IPS-15b (cell line): Measurements from ENCODE around the gene SGCE.

ENCODE experiments used
- H3K27me3 ChIP-seq: one replicate; pipeline ENCODE4 v1.6.1; 2013; ENCODE audit warnings: low read length; ENCODE audit not compliant: control insufficient read depth, insufficient read depth
- H3K36me3 ChIP-seq: one replicate; pipeline ENCODE4 v1.6.1; 2013; ENCODE audit warnings: low read length; ENCODE audit not compliant: control insufficient read depth, insufficient read depth
- H3K4me1 ChIP-seq: one replicate; pipeline ENCODE4 v1.6.1; 2013; ENCODE audit warnings: mild to moderate bottlenecking, low read length; ENCODE audit not compliant: control insufficient read depth, insufficient read depth
- H3K4me3 ChIP-seq: one replicate; pipeline ENCODE4 v1.5.1; 2013; ENCODE audit warnings: low read depth, low read length
- H3K9ac ChIP-seq: one replicate; pipeline ENCODE4 v1.6.1; 2013; ENCODE audit warnings: low read depth, mild to moderate bottlenecking, low read length
- H3K9me3 ChIP-seq: one replicate; pipeline ENCODE4 v1.6.1; 2013; ENCODE audit warnings: mild to moderate bottlenecking, low read length; ENCODE audit not compliant: control insufficient read depth, insufficient read depth

SGCE gene

DNA sequence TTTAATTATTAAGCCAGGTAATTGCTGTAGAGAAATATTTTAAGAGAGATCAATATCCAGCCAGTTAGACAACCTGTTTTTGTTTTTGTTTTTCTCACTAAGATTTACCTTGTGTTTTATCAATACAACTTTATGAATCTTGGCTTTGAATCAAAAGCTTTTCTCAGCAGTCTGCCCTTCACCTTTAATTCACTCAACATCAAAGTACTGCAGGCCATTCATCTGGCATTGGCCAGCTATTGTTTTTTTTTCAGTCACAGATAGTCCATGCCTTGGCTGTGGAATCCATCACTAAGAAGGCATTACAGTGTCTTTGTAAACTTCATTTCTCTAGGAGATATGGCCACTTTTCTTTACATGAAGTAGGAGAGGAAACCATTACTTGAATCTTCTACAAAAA, 20.2 kb downstream of the SGCE start:
- H3K36me3 ChIP-seq: no peaks in the 10 kb centered on the region
- no peak overlapping the region for H3K9ac ChIP-seq
- H3K4me3 ChIP-seq: no peak overlapping the region
- peaks cover 8% of the 10 kb centered on the region for H3K4me1 ChIP-seq
- no peaks in the 10 kb centered on the region for H3K9me3 ChIP-seq
- no peaks in the 10 kb centered on the region for H3K27me3 ChIP-seq

GRCh38 chr7:94634502-94634901, 21.4 kb downstream of the SGCE start:
- H3K4me1 ChIP-seq: peaks cover 8% of the 10 kb centered on the region
- H3K36me3 ChIP-seq: no peaks in the 10 kb centered on the region

GRCh38 chr7:94633687-94634086, 22.2 kb downstream of the SGCE start:
- H3K4me3 ChIP-seq: no peak overlapping the region
- peaks cover 8% of the 10 kb centered on the region for H3K4me1 ChIP-seq
- H3K9me3 ChIP-seq: no peaks in the 10 kb centered on the region
- H3K9ac ChIP-seq: no peak overlapping the region
- no peaks in the 10 kb centered on the region for H3K36me3 ChIP-seq
- H3K27me3 ChIP-seq: no peaks in the 10 kb centered on the region

More at GRCh38 chr7:94634502-94634901, 21.4 kb downstream of the SGCE start:
- Histone ChIP-seq H3K4me3 (no peak overlapping the region), H3K9me3 (no peaks in the 10 kb centered on the region), H3K9ac (no peak overlapping the region), H3K27me3 (no peaks in the 10 kb centered on the region)

DNA sequence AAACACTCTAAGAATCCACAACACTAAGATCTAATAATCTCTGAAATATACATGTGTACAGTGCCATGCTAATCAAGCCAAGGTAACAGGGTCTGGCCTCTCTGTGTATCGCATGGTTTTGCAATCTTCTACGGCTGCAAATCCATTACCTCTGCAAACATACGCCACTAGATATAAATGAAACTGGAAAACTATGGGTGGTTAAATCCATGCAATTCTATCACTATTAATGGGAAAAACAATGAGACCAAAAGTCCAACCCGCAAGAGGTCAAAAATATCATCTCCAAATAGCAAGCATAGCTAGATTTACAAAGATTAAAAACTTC, 23.0 kb downstream of the SGCE start:
- Histone ChIP-seq H3K4me1 (peaks cover 8% of the 10 kb centered on the region), H3K9me3 (no peaks in the 10 kb centered on the region), H3K9ac (no peak overlapping the region), H3K36me3 (no peaks in the 10 kb centered on the region), H3K27me3 (no peaks in the 10 kb centered on the region), H3K4me3 (no peak overlapping the region)

DNA sequence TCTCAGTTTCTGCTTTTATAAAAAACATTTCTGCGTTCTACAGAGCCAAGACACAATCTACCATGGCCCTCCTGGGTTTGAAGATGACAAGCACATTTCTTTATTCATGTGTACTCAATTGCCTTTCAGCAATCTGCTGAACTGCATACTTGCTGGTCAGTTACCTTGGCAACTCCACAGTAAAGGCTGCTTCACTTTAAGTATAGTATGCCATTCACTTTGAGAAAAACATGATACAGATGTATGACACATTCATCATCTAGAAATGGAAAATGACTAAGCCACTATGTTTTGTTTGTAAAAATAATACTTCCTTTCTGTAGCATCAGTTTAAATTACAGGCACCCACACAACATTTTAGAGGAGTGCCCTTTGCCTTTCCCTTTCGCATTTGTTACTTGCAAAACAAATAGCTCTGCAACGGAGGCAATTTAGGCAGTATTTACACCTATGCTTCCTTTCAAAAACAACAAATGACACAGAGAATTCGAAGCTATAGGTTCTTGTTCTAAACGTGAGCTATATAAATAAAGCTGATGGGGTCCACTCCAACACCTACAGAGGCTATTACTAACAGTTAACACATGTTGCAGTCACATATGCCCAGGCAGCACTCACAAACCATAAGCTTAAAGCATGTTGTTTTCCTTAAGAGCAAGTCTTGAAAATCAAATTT, 23.5 kb downstream of the SGCE start:
- Histone ChIP-seq H3K9me3 (no peaks in the 10 kb centered on the region), H3K36me3 (no peaks in the 10 kb centered on the region), H3K4me1 (peaks cover 8% of the 10 kb centered on the region), H3K27me3 (no peaks in the 10 kb centered on the region), H3K9ac (no peak overlapping the region), H3K4me3 (no peak overlapping the region)

- Histone ChIP-seq H3K9me3 (no peaks in the 10 kb centered on the region), H3K27me3 (no peaks in the 10 kb centered on the region), H3K4me3 (no peak overlapping the region), H3K9ac (no peak overlapping the region), H3K36me3 (no peaks in the 10 kb centered on the region), H3K4me1 (peaks cover 8% of the 10 kb centered on the region)
These were observed 25.1 kb downstream of the SGCE start for GRCh38 chr7:94630855-94631254.

DNA sequence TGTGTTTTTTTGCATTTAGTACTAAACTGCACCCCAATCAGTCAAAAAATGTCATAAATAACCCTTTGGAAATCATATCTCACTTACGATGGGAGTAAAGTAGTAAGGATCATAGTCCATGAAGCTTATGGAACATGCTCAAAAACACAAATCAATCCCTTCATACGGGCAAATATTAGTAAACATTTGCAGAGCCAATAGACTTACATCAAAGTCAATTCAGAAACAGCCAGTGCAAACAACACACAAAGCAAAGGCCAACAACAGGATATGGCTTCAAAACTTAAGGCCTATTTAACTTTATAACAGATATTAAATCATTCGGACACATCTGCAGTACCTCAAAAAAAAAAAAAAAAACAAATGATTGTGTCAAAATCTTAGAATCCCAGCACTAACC, 32.1 kb downstream of the SGCE start:
- Histone ChIP-seq H3K9me3 (no peaks in the 10 kb centered on the region), H3K9ac (no peak overlapping the region), H3K27me3 (no peaks in the 10 kb centered on the region), H3K4me3 (no peak overlapping the region), H3K36me3 (no peaks in the 10 kb centered on the region), H3K4me1 (no peaks in the 10 kb centered on the region)

- H3K4me1 ChIP-seq: no peaks in the 10 kb centered on the region
- H3K9ac ChIP-seq: no peak overlapping the region
- H3K4me3 ChIP-seq: no peak overlapping the region
- no peaks in the 10 kb centered on the region for H3K9me3 ChIP-seq
- no peaks in the 10 kb centered on the region for H3K36me3 ChIP-seq
- H3K27me3 ChIP-seq: no peaks in the 10 kb centered on the region
These were observed 34.8 kb downstream of the SGCE start for GRCh38 chr7:94621120-94621519.

GRCh38 chr7:94620703-94621118, 35.2 kb downstream of the SGCE start:
- Histone ChIP-seq H3K9ac (no peak overlapping the region), H3K4me1 (no peaks in the 10 kb centered on the region), H3K36me3 (no peaks in the 10 kb centered on the region), H3K9me3 (no peaks in the 10 kb centered on the region), H3K4me3 (no peak overlapping the region), H3K27me3 (no peaks in the 10 kb centered on the region)

- H3K9ac ChIP-seq: no peak overlapping the region
- no peaks in the 10 kb centered on the region for H3K27me3 ChIP-seq
- no peaks in the 10 kb centered on the region for H3K9me3 ChIP-seq
- no peak overlapping the region for H3K4me3 ChIP-seq
- H3K4me1 ChIP-seq: no peaks in the 10 kb centered on the region
- no peaks in the 10 kb centered on the region for H3K36me3 ChIP-seq
These were observed 37.8 kb downstream of the SGCE start for GRCh38 chr7:94618126-94618525.

- Histone ChIP-seq H3K4me3 (no peak overlapping the region), H3K4me1 (no peaks in the 10 kb centered on the region), H3K27me3 (no peaks in the 10 kb centered on the region), H3K9me3 (no peaks in the 10 kb centered on the region), H3K36me3 (no peaks in the 10 kb centered on the region), H3K9ac (no peak overlapping the region)
These were observed 39.1 kb downstream of the SGCE start for GRCh38 chr7:94616855-94617254.

GRCh38 chr7:94615666-94616065, 40.3 kb downstream of the SGCE start:
- Histone ChIP-seq H3K9ac (no peak overlapping the region), H3K4me1 (no peaks in the 10 kb centered on the region), H3K9me3 (no peaks in the 10 kb centered on the region)

More at GRCh38 chr7:94615666-94616065, 40.3 kb downstream of the SGCE start:
- Histone ChIP-seq H3K4me3 (no peak overlapping the region), H3K27me3 (no peaks in the 10 kb centered on the region), H3K36me3 (no peaks in the 10 kb centered on the region)
